LNCaP clone FGC (cell line): ENCODE data around the gene FAM53C.

ENCODE experiments used
- DNase-seq: peaks from one replicate; pipeline ENCODE4 v3.0.0-alpha.2; 2011; ENCODE audit warnings: low read depth
- H3K4me3 ChIP-seq: 2 replicates; pipeline ENCODE4 v1.5.1; 2011; ENCODE audit warnings: mild to moderate bottlenecking, low read depth, low read length, control low read depth
- TF ChIP-seq, protein P1 (sequence below): IDR thresholded peaks from 2 replicates; pipeline ENCODE4 v1.5.1; 2012; ENCODE audit warnings: mild to moderate bottlenecking; ENCODE audit not compliant: control insufficient read depth, insufficient read depth; ENCODE audit errors: extremely low read depth

FAM53C gene

DNA sequence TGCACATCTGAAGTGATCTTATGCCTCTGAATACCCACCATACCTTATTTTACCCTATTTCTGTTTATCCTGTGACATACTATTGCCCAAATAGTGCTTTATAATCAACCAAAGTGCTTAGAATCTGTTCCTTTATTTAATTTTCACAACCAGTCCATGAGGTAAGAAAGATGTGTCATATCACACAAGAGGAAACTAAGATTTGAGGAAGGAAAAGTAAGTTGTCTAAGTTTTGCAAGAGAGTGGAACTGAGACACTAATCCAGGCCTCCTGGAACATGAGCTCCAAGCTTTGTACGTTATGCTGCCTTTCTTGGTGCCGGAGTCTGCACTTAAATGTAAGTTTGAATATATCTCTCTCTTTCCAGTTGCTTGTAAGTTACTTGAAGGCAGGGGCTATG lies 31.6 kb downstream of the FAM53C start:
- no peak overlapping the region for H3K4me3 ChIP-seq
- DNase-seq = no peak
- TF ChIP-seq, protein P1, sequence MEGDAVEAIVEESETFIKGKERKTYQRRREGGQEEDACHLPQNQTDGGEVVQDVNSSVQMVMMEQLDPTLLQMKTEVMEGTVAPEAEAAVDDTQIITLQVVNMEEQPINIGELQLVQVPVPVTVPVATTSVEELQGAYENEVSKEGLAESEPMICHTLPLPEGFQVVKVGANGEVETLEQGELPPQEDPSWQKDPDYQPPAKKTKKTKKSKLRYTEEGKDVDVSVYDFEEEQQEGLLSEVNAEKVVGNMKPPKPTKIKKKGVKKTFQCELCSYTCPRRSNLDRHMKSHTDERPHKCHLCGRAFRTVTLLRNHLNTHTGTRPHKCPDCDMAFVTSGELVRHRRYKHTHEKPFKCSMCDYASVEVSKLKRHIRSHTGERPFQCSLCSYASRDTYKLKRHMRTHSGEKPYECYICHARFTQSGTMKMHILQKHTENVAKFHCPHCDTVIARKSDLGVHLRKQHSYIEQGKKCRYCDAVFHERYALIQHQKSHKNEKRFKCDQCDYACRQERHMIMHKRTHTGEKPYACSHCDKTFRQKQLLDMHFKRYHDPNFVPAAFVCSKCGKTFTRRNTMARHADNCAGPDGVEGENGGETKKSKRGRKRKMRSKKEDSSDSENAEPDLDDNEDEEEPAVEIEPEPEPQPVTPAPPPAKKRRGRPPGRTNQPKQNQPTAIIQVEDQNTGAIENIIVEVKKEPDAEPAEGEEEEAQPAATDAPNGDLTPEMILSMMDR = no peak

- TF ChIP-seq, protein P1 = no peak
- H3K4me3 ChIP-seq = no peak overlapping the region
- no peak for DNase-seq
Measured at GRCh38 chr5:138370537-138370936, 32.5 kb downstream of the FAM53C start.

DNA sequence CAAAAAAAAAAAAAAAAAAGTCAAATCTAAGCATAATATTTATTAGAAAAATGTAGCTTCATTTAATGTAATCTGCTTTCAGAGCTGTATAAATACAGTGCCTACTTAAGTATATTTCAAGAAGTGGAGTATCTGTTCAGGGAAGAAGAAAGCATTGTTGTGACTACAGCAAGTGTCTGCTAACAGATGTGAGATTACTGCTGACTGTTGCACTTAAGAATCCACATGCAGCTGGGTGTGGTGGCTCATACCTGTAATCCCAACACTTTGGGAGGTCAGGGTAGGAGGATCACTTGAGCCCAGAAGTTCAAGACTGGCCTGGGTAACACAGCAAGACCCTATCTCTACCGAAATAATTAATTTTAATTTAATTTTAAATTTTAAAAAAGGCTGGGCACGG lies 33.4 kb downstream of the FAM53C start:
- TF ChIP-seq, protein P1 = no peak
- H3K4me3 ChIP-seq = no peak overlapping the region
- no peak for DNase-seq

DNA sequence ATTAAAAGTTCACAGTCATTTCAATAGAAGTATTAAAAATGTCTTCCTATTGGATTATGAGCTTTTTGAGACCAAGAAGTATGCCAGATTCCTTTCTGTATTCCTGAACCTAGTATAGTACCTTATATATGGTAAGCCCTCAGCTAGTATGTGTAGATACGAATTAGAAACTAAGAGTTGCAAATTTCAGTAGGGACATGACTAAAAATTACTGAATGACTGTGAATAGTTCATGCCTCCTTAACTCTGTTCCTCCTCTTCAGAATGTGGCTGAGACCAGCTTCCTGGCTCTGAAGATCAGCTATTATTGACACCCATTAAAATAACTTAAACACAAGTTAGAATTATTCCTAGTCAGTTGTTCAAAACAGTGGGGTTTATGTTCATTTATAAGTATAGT lies 34.2 kb downstream of the FAM53C start:
- no peak for DNase-seq
- TF ChIP-seq, protein P1 = no peak
- no peak overlapping the region for H3K4me3 ChIP-seq

DNA sequence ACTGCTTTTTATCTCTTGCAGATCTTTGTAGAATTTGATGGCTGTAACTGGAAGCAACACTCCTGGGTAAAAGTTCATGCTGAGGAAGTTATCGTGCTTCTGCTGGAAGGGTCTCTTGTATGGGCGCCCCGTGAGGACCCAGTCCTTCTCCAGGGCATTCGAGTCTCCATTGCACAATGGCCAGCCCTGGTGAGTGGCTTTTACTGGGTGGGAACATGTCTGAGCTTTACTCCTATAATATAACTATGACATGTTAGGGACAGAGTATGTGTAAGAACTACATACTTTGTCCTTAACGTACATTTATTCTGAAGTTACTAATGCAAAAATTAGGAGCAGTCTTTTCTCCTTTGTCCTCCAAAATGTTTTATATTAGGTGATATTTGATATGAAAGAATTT lies 34.6 kb downstream of the FAM53C start:
- DNase-seq = no peak
- TF ChIP-seq, protein P1 = no peak
- H3K4me3 ChIP-seq = no peak overlapping the region

DNA sequence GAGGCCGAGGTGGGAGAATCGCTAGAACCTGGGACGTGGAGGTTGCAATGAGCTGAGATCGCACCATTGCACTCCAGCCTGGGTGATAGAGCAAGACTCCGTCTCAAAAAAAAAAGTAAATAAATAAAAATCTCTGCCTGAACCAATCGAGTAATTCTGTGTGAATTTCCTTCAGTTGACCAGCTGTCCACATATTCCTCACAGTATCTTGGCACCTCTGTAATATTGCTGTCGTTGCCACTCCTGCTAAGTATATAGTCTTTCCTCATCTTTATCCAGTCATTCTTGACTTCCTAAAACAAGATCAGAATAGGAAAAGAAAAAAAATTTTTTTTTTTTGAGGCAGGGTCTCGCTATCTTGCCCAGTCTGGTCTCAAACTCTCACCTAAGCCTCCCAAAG lies 44.3 kb downstream of the FAM53C start:
- DNase-seq = no peak
- no peak overlapping the region for H3K4me3 ChIP-seq
- TF ChIP-seq, protein P1 = no peak

DNA sequence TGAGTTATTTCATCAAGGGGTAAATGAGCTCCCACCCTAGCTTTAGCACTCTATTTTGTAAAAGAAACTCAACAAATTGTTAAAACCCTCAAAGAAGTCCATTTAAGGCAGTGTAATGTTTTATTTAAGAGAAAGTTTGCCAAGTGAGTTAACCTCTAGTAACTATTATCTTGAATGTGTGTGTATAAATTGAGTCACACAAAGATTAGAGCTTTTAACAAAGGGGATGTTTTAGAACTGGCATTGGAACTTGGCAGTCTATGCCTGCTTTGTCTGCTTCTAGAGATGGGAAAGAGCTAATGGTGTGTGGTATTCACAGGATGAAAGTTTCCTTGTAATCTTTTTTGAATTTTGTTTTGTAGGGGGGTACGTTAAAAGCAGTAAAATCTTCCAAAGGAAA lies 47.6 kb downstream of the FAM53C start:
- no peak for DNase-seq
- H3K4me3 ChIP-seq = no peak overlapping the region
- TF ChIP-seq, protein P1 = no peak
